ENCODE measurements around the gene STK32C.
"Not testable (repeated sequence)": the region's sequence is repeated elsewhere in the genome, so short reads cannot be mapped to it uniquely, and the experiment has no call there.

The STK32C gene

DNA sequence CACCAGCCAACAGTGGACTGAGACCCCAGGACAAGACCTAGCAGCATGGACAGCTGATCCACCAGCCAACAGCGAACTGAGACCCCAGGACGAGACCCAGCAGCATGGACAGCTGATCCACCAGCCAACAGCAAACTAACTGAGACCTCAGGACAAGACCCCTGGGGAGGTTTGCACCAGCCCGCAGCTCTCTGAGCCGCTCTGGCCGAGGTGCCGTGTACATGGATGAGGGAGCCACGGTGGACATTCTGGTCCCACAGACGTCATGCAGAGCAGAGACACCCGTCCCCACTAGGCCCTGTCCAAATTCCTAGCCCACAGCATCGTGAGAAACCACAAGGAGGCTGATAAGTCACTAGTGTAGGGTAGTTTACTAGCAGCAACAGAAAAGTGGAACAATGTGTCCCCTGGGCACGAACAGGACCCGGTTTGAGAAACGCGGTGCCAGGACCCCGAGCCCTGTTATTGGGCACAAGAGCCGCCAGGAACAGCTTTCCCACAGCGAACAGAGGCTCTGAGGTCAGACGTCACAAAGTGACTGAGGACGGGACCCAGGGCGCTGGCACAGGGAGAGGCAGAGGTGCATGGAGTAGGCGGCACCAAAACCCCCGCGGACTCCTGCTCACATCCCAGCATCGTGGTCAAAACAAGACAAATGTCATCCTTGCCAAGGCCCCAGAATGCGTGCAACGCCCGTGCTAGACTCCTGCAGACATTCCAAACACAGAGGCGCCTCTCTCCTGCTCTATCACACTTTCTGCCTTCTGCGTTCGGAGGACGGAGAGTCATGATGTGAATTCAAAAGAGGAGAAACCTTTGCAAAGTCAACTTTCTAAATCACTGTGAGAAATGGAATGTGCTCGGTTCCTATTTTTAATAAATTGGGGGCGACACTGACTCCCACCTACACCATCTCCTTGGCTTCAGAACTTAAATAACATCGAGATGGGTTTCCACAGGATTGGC lies 8.1 kb downstream of the STK32C start:
- no peak overlapping the region for H3K27ac ChIP-seq
- no peak for TF ChIP-seq ZFX (IDR thresholded peaks at IDR 0.05; ENCODE audit: borderline replicate concordance)
- TF ChIP-seq, protein P1, sequence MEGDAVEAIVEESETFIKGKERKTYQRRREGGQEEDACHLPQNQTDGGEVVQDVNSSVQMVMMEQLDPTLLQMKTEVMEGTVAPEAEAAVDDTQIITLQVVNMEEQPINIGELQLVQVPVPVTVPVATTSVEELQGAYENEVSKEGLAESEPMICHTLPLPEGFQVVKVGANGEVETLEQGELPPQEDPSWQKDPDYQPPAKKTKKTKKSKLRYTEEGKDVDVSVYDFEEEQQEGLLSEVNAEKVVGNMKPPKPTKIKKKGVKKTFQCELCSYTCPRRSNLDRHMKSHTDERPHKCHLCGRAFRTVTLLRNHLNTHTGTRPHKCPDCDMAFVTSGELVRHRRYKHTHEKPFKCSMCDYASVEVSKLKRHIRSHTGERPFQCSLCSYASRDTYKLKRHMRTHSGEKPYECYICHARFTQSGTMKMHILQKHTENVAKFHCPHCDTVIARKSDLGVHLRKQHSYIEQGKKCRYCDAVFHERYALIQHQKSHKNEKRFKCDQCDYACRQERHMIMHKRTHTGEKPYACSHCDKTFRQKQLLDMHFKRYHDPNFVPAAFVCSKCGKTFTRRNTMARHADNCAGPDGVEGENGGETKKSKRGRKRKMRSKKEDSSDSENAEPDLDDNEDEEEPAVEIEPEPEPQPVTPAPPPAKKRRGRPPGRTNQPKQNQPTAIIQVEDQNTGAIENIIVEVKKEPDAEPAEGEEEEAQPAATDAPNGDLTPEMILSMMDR (IDR thresholded peaks at IDR 0.05) = no peak

DNA sequence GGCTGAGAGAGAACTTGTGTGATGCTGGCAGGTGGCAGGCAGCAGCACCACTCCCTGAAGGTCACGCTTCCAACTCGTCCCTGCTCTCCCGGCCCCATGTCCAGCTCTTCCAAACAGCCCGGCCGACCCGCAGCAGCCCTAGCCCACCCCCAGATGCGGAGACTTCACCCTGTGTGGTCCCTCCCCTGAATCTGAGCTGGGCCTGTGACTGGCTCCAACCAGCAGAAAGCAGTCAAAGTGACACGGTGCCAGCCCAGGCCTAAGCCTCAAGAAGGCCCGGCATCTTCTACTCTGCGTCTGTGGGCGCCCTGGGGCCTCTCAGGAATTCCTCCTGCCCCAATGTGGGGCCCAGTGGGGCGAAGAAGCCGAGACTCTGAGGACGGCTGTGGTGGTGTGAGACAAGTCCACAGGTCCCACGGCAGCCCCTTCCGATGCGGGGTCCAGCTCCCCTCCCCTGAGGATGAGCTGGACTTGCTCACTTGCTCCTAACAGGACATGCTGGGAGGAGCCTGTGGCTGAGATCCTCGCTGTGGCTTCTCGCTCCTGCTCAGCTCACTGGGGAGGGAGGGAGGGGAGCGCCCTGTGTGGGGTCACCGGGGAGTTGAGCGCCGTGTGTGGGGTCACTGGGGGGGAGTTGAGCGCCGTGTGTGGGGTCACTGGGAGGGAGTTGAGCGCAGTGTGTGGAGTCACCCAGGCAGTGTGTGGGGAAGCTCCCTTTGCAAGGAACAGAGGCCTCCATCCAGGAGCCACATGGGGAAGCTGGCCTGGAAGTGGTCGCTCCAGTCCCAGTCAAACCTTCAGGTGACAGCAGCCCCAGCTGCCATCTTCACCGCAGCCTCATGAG lies 9.5 kb downstream of the STK32C start:
- no peak for TF ChIP-seq ZFX (IDR thresholded peaks at IDR 0.05; ENCODE audit: borderline replicate concordance)
- TF ChIP-seq, protein P1 (IDR thresholded peaks at IDR 0.05) = no peak
- no peak overlapping the region for H3K27ac ChIP-seq

DNA sequence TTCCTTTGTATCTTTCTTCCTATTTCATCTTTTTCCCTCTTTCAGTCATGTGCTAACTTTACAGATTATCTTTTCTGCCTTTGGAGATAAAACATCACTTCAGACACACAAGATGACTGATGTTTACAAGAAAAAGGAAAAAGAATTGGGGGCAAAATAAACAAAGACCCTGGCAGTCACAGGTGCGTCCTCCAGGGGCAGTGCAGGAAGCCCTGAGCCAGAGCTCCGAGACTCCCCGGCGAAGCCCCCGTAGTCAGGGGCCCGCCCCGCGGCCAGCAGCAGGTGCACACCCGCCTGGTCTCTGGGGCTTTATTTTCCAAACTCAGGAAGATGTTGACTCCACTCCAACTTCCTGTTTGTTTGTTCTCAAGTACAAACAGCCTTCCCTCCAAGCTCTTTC lies 10.2 kb downstream of the STK32C start:
- no peak overlapping the region for H3K27ac ChIP-seq
- TF ChIP-seq, protein P1 (IDR thresholded peaks at IDR 0.05) = no peak
- no peak for TF ChIP-seq ZFX (IDR thresholded peaks at IDR 0.05; ENCODE audit: borderline replicate concordance)

DNA sequence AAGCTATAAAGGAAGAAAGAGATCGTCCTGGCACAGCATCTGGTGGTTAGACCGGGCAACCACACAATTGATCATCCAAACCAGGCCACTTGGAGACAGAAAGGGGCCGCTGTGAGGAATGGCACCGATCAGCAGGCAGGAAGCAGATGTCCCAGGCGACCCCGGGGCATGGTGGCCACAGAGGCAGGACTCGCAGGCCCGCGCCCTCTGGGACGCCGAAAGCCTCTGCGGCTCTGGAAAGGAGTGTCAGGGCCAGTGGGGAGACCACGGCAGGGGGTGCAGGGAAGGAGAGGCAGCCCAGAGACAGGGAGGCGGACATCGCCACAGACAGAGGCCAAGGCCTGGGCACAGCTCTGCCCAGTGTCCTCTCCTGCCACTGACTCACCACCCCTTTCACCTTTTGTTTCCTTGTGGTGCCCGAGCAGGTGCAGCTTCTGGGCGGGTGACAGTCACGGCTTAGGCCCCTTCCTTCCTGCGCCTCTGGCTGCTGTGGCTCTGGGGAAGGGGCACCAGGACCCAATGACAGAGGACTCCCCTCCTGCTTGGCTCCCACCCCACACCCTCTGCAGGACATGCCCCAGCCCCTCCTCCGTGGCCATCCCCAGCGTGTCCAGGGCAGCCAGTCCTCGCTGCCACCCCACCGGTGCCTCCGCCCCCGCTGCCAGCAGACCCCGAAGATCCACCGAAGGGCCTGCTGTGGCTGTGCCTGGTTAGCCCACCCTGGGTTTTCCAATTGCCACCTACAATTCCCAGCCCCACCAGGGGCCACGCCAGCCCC lies 10.9 kb downstream of the STK32C start:
- no peak overlapping the region for H3K27ac ChIP-seq
- TF ChIP-seq, protein P1 (IDR thresholded peaks at IDR 0.05) = no peak
- no peak for TF ChIP-seq ZFX (IDR thresholded peaks at IDR 0.05; ENCODE audit: borderline replicate concordance)

DNA sequence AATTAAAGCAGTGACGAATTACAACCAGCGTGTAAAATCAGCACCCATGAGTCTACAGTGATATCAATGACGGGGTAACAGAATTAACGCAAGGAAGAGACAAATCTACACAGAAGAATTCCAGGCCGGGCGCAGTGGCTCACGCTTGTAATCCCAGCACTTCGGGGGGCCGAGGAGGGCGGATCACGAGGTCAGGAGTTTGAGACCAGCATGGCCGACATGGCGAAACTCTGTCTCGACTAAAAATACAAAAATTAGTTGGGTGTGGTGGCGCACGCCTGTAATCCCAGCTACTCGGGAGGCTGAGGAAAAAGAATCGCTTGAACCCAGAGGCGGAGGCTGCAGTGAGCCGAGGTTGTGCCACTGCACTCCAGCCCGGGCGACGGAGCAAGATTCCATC lies 12.3 kb downstream of the STK32C start:
- H3K27ac ChIP-seq = not testable (repeated sequence)

DNA sequence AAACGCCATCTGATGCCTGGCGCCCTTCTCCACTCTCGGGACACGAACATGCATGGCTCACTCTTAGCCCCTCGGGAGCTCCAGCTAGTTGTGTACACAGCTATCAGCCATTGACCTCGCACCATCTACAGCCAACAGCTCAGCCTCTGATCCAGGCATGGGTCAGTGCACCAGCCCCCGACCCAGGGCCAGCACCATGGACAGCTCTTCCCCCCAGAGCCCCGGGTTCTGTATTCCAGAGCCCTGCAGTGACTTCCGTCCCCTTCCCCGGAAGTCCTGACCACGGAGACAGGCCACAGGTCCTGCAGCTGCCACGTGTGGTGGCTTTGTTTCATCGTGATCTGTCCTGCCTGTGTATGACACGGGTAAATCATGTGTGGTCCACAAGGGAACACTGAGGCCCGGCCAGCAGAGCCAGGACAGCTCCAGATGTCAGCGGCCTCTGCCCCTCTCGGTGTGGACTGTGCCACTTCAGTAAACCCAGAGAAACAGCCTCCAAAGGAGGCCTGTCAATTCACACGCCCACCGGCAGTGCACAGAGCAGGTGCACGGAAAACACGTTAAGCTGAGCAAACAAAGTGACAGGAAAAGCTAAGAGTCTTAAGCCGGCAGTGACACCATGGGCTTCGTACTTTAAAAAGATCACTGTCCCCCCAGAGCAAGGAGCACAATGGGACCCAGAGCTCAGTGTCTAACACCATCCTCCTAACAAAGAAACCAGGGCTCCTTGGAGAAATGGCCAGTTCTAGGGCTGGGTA lies 13.0 kb downstream of the STK32C start:
- no peak overlapping the region for H3K27ac ChIP-seq
- TF ChIP-seq, protein P1 (IDR thresholded peaks at IDR 0.05) = no peak
- TF ChIP-seq ZFX (IDR thresholded peaks at IDR 0.05; ENCODE audit: borderline replicate concordance) = no peak

Measured in 22Rv1 (cell line).